H1 (cell line): ENCODE measurements around the gene TMEM235. TPM values are rescaled to one million over a fixed set of nuclear protein-coding genes. Genes with fewer than 3 reads are reported as not detected.

Experiments
- CTCF ChIA-PET: fragments of 300-600 bp; sonication (Branson Sonifier 250); formaldehyde crosslinking; loops from one replicate; lab custom pipeline; 2021; ENCODE audit not compliant: partially characterized antibody; lab: Charles Lee
- POLR2A ChIA-PET: fragments of 300-600 bp; sonication (Branson Sonifier 250); formaldehyde crosslinking; loops from one replicate; lab custom pipeline; 2021; ENCODE audit warnings: inconsistent platforms; ENCODE audit not compliant: partially characterized antibody; lab: Charles Lee
- DNase-seq, 2 experiments: peaks; one replicate each; pipeline versions ENCODE4 v3.0.0 to v3.0.0-alpha.2; 2010 to 2022; ENCODE audit warnings: low spot score in 2 of 2, low read depth in 1 of 2, mixed read lengths in 1 of 2
- FAIRE-seq: peaks from 2 replicates; lab custom pipeline; 2011; peaks lifted over from hg19 to GRCh38; lab: Jason Lieb, UNC
- H2AFZ ChIP-seq: 2 replicates; pipeline ENCODE4 v1.8.1; 2012; ENCODE audit warnings: low read length, inconsistent platforms
- H2AK5ac ChIP-seq: 2 replicates; pipeline ENCODE4 v1.6.1; 2013; ENCODE audit warnings: low read depth, low read length
- H2BK120ac ChIP-seq: replicated peaks from 2 replicates; pipeline ENCODE3; 2013; ENCODE audit warnings: low read depth, low read length, inconsistent platforms
- H2BK12ac ChIP-seq: 2 replicates; pipeline ENCODE4 v1.6.1; 2013; ENCODE audit warnings: low read depth, low read length
- H2BK15ac ChIP-seq: 2 replicates; pipeline ENCODE4 v1.6.1; 2013; ENCODE audit warnings: low read length
- H2BK20ac ChIP-seq: 2 replicates; pipeline ENCODE4 v1.6.1; 2013; ENCODE audit warnings: low read length
- H2BK5ac ChIP-seq: 2 replicates; pipeline ENCODE4 v1.6.1; 2013; ENCODE audit warnings: low read depth, low read length
- H3K14ac ChIP-seq: 2 replicates; pipeline ENCODE4 v1.6.1; 2013; ENCODE audit warnings: inconsistent platforms; ENCODE audit not compliant: insufficient read length
- H3K18ac ChIP-seq: 2 replicates; pipeline ENCODE4 v1.6.1; 2013; ENCODE audit warnings: low read length; ENCODE audit errors: extremely low read depth
- H3K23ac ChIP-seq: 2 replicates; pipeline ENCODE4 v1.6.1; 2013; ENCODE audit warnings: inconsistent platforms; ENCODE audit not compliant: insufficient read length
- H3K23me2 ChIP-seq: 2 replicates; pipeline ENCODE4 v1.6.1; 2013; ENCODE audit warnings: low read depth, low read length
- H3K27ac ChIP-seq: 2 replicates; pipeline ENCODE4 v1.6.1; 2011; ENCODE audit warnings: low read depth, low read length, inconsistent platforms
- H3K27me3 ChIP-seq, 4 experiments: replicated peaks in 1 of 4; 1 replicate in 1 of 4; 2 replicates in 3 of 4; pipeline versions ENCODE4 v1.6.1 to v1.8.1; 2011 to 2013; ENCODE audit warnings: low read length in 3 of 4, mild to moderate bottlenecking in 3 of 4, inconsistent platforms in 2 of 4, mixed read lengths in 2 of 4, moderate library complexity in 1 of 4; ENCODE audit not compliant: control insufficient read depth in 3 of 4, insufficient read depth in 3 of 4; ENCODE audit errors: extremely low read depth in 1 of 4
- H3K36me3 ChIP-seq, 4 experiments: 2 replicates each; pipeline versions ENCODE4 v1.6.1 to v1.8.1; 2011 to 2013; ENCODE audit warnings: mild to moderate bottlenecking in 4 of 4, low read length in 3 of 4, moderate library complexity in 2 of 4, control low read depth in 1 of 4, inconsistent platforms in 1 of 4; ENCODE audit not compliant: insufficient read depth in 4 of 4, control insufficient read depth in 2 of 4
- H3K4ac ChIP-seq: replicated peaks from 2 replicates; pipeline ENCODE3; 2013; ENCODE audit warnings: low read length, low read depth, mixed read lengths, inconsistent platforms; ENCODE audit not compliant: insufficient read length
- H3K4me1 ChIP-seq, 4 experiments: replicated peaks in 1 of 4; 1 replicate in 1 of 4; 2 replicates in 3 of 4; pipeline versions ENCODE4 v1.6.1 to v1.8.1; 2011 to 2013; ENCODE audit warnings: low read length in 3 of 4, inconsistent platforms in 2 of 4, mixed read lengths in 1 of 4; ENCODE audit not compliant: insufficient read depth in 4 of 4, control insufficient read depth in 3 of 4
- H3K4me2 ChIP-seq, 2 experiments: 2 replicates each; pipeline versions ENCODE4 v1.6.1 to v1.8.1; 2011 to 2013; ENCODE audit warnings: low read depth in 2 of 2, low read length in 2 of 2, control low read depth in 1 of 2, inconsistent platforms in 1 of 2, mild to moderate bottlenecking in 1 of 2; ENCODE audit not compliant: insufficient read depth in 1 of 2
- H3K4me3 ChIP-seq, 4 experiments: fragments of 200-600, 300-600 bp in 1 of 4; sonication (generic), shearing (Covaris generic), sonication (Bioruptor Twin) in 1 of 4; 2 replicates each; pipeline versions ENCODE4 v1.5.1 to v1.8.1; 2011 to 2016; ENCODE audit warnings: low read length in 4 of 4, low read depth in 3 of 4, control low read depth in 2 of 4, inconsistent platforms in 2 of 4, mild to moderate bottlenecking in 2 of 4, mixed read lengths in 1 of 4, moderate library complexity in 1 of 4; ENCODE audit not compliant: insufficient read depth in 2 of 4; ENCODE audit errors: extremely low read depth in 1 of 4
- H3K56ac ChIP-seq: replicated peaks from 2 replicates; pipeline ENCODE3; 2013; ENCODE audit warnings: low read depth, mild to moderate bottlenecking, mixed read lengths, low read length, inconsistent platforms; ENCODE audit not compliant: insufficient read length
- H3K79me1 ChIP-seq: 2 replicates; pipeline ENCODE4 v1.6.1; 2013; ENCODE audit warnings: low read depth, low read length, control low read depth
- H3K79me2 ChIP-seq, 2 experiments: 2 replicates each; pipeline versions ENCODE4 v1.6.1 to v1.8.1; 2012 to 2013; ENCODE audit warnings: low read length in 2 of 2, mild to moderate bottlenecking in 2 of 2, inconsistent platforms in 1 of 2; ENCODE audit not compliant: insufficient read depth in 2 of 2, control insufficient read depth in 1 of 2
- H3K9ac ChIP-seq, 4 experiments: replicated peaks in 1 of 4; 1 replicate in 1 of 4; 2 replicates in 3 of 4; pipeline versions ENCODE4 v1.6.1 to v1.8.1; 2011 to 2013; ENCODE audit warnings: low read depth in 3 of 4, low read length in 3 of 4, control low read depth in 2 of 4, mild to moderate bottlenecking in 2 of 4, moderate library complexity in 2 of 4, inconsistent platforms in 1 of 4; ENCODE audit errors: extremely low read depth in 1 of 4
- H3K9me3 ChIP-seq, 2 experiments: 2 replicates each; pipeline versions ENCODE4 v1.6.1 to v1.8.1; 2012 to 2013; ENCODE audit warnings: mild to moderate bottlenecking in 2 of 2, moderate library complexity in 2 of 2, control low read depth in 1 of 2, inconsistent platforms in 1 of 2, low read depth in 1 of 2, low read length in 1 of 2, mixed read lengths in 1 of 2; ENCODE audit not compliant: insufficient read depth in 2 of 2
- H4K20me1 ChIP-seq, 2 experiments: replicated peaks in 1 of 2; 2 replicates each; pipeline versions ENCODE3 to v1.8.1; 2011 to 2013; ENCODE audit warnings: inconsistent platforms in 2 of 2, low read length in 2 of 2, mild to moderate bottlenecking in 1 of 2; ENCODE audit not compliant: insufficient read depth in 2 of 2, control insufficient read depth in 1 of 2
- H4K5ac ChIP-seq: 2 replicates; pipeline ENCODE4 v1.6.1; 2013; ENCODE audit warnings: low read length, low read depth, mixed read lengths, inconsistent platforms; ENCODE audit not compliant: insufficient read length
- H4K8ac ChIP-seq: 2 replicates; pipeline ENCODE4 v1.8.0; 2013; ENCODE audit warnings: mild to moderate bottlenecking, moderate library complexity, low read length, inconsistent platforms; ENCODE audit not compliant: insufficient read depth; ENCODE audit errors: extremely low read depth
- H4K91ac ChIP-seq: replicated peaks from 2 replicates; pipeline ENCODE3; 2013; ENCODE audit warnings: low read length, mixed read lengths, inconsistent platforms; ENCODE audit not compliant: insufficient read length
- BCL11A ChIP-seq, 2 experiments: IDR thresholded peaks; one replicate each; pipeline ENCODE4 v1.6.1; 2011; ENCODE audit warnings: low read depth in 2 of 2, low read length in 2 of 2, mild to moderate bottlenecking in 2 of 2
- CBX8 ChIP-seq: fragments of 300-800, 300-1000 bp; sonication (generic); IDR thresholded peaks from 2 replicates; pipeline ENCODE4 v1.7.1; 2016; ENCODE audit warnings: low read depth, low read length, borderline replicate concordance
- CEBPB ChIP-seq: IDR thresholded peaks from 2 replicates; pipeline ENCODE4 v1.6.1; 2012; ENCODE audit warnings: low read depth, low read length
- CHD2 ChIP-seq: IDR thresholded peaks from 2 replicates; pipeline ENCODE4 v1.6.1; 2012; ENCODE audit warnings: low read length, improper control_type of control experiment
- EP300 ChIP-seq, 2 experiments: IDR thresholded peaks; 1 replicate in 1 of 2; 2 replicates in 1 of 2; pipeline ENCODE4 v1.6.1; 2011 to 2012; ENCODE audit warnings: low read depth in 2 of 2, low read length in 2 of 2, mild to moderate bottlenecking in 2 of 2, borderline replicate concordance in 1 of 2, inconsistent platforms in 1 of 2, moderate library complexity in 1 of 2
- HDAC6 ChIP-seq: IDR thresholded peaks from one replicate; pipeline ENCODE4 v1.7.1; 2012; ENCODE audit warnings: low read depth, mild to moderate bottlenecking, inconsistent platforms, low read length, moderate library complexity
- JUN ChIP-seq: IDR thresholded peaks from 2 replicates; pipeline ENCODE4 v1.6.1; 2011; ENCODE audit warnings: low read depth, mild to moderate bottlenecking, improper control_type of control experiment, low read length
- KDM5A ChIP-seq: fragments of 200-600 bp; IDR thresholded peaks from 2 replicates; pipeline ENCODE4 v1.7.1; 2012; ENCODE audit warnings: mild to moderate bottlenecking, low read length, inconsistent platforms, mixed read lengths
- MAFK ChIP-seq: IDR thresholded peaks from 2 replicates; pipeline ENCODE4 v1.6.1; 2012; ENCODE audit warnings: low read depth, mild to moderate bottlenecking, improper control_type of control experiment, low read length
- SIRT6 ChIP-seq: IDR thresholded peaks from one replicate; pipeline ENCODE4 v1.7.1; 2012; ENCODE audit warnings: low read length, inconsistent platforms
- SP1 ChIP-seq: IDR thresholded peaks from 2 replicates; pipeline ENCODE4 v1.6.1; 2011; ENCODE audit warnings: low read depth, low read length
- TAF7 ChIP-seq: optimal IDR thresholded peaks from 2 replicates; pipeline ENCODE3; 2011; ENCODE audit warnings: low read depth, mild to moderate bottlenecking, inconsistent platforms, low read length, moderate library complexity, borderline replicate concordance
- TBP ChIP-seq: IDR thresholded peaks from 2 replicates; pipeline ENCODE4 v1.6.1; 2011; ENCODE audit warnings: low read depth, low read length, improper control_type of control experiment
- TEAD4 ChIP-seq: IDR thresholded peaks from 2 replicates; pipeline ENCODE4 v1.6.1; 2012; ENCODE audit warnings: low read depth, low read length, inconsistent platforms, mixed read lengths
- YY1 ChIP-seq: IDR thresholded peaks from 2 replicates; pipeline ENCODE4 v1.6.1; 2011; ENCODE audit warnings: low read depth, mild to moderate bottlenecking, low read length
- WGBS, 2 experiments: shearing (Covaris generic) in 1 of 2; methylation state at CpG; one replicate each; pipeline versions ENCODE4 v1.1.6 to v1.1.7; 2013 to 2015; ENCODE audit warnings: low lambda C conversion rate in 2 of 2, mixed read lengths in 2 of 2, inconsistent platforms in 1 of 2, low coverage in 1 of 2, missing lambda C conversion rate in 1 of 2; ENCODE audit not compliant: insufficient replicate concordance in 2 of 2, insufficient coverage in 1 of 2, insufficient read length in 1 of 2; ENCODE audit errors: extremely low coverage in 1 of 2, missing lambda C conversion rate in 1 of 2; 5-methylcytosine and 5-hydroxymethylcytosine counted together
- polyA plus RNA-seq, 7 experiments: library from polyadenylated mRNA; depleted of rRNA in 3 of 7; stranded (reverse) in 5 of 7; unstranded in 2 of 7; fragments of >200 nt in 5 of 7; fragments of 200-250 nt in 2 of 7; gene quantifications; 1 replicate in 5 of 7; 2 replicates in 1 of 7; 4 replicates in 1 of 7; pipeline versions ENCODE4 v1.2.1 to v1.2.3, GENCODE V29; 2011 to 2013; ENCODE audit warnings: missing spikeins in 2 of 7, mixed read lengths in 2 of 7
- total RNA-seq: library from RNA; stranded (reverse); fragmentation: NEBNext Ultra II Directional; extraction: Animal tissue kit (Norgen Biotek cat#: 25700); gene quantifications from 2 replicates; pipeline ENCODE4 v1.2.1, GENCODE V29; 2021

Gene TMEM235
- total and polyA plus RNA-seq, 2 of the 8 experiments (the other 6 are each of a cell fraction or from before 2014, with no cell fraction given) = 0.05 to 0.15 TPM

GRCh38 chr17:78228176-78228575, 3.3 kb upstream of the TMEM235 start:
- no peak for DNase-seq
- ChIA-PET POLR2A (interaction anchor here (1.1 to 4.1 kb wide), 3 partner anchors 13 to 42 kb away, joined by 4 to 19 read pairs (median 6); partner anchors contain the start of genes AFMID and TK1), CTCF (interaction anchor here (0.6 to 1.0 kb wide), 3 partner anchors 27 to 172 kb away, joined by 3 to 4 read pairs (median 3); no protein-coding TSS in a partner anchor)
- Histone ChIP-seq H3K18ac (no peak overlapping the region), H3K23me2 (peaks cover 5% of the 10 kb centered on the region; the same call in 1 of the 2 replicates), H4K91ac (no peak overlapping the region), H2BK15ac (no peak overlapping the region), H3K4me1 (peaks cover 0 to 8% (median 5%) of the 10 kb centered on the region in 4 experiments; a peak in 5 of 7 replicates), H2BK120ac (no peak overlapping the region), H3K23ac (no peak overlapping the region), H4K8ac (no peak overlapping the region), H3K56ac (no peak overlapping the region), H3K27ac (no peak overlapping the region), H2BK5ac (no peak overlapping the region), H3K4me3 (no peak overlapping the region), H4K5ac (no peak overlapping the region), H3K79me2 (no peaks in the 10 kb centered on the region), H2BK12ac (no peak overlapping the region), H3K9me3 (no peaks in the 10 kb centered on the region), H3K14ac (no peak overlapping the region), H3K4me2 (no peak overlapping the region), H3K9ac (no peak overlapping the region), H2AK5ac (no peak overlapping the region), H3K79me1 (no peaks in the 10 kb centered on the region), H4K20me1 (peaks cover 0 to 4% of the 10 kb centered on the region in 2 experiments), H3K27me3 (peaks cover 0 to 27% (median 22%) of the 10 kb centered on the region in 4 experiments; a peak in 6 of 7 replicates), H3K4ac (no peak overlapping the region), H3K36me3 (peaks cover 8 to 18% (median 14%) of the 10 kb centered on the region in 4 experiments), H2AFZ (no peak overlapping the region), H2BK20ac (no peak overlapping the region)
- no peak for FAIRE-seq
- 88% methylated on average over 3 of the region's 4 CpGs; no CpG with 5 or more reads in 1 of the 2 experiments for WGBS, 2 experiments
- no peak for TF ChIP-seq CHD2
- no peak for TF ChIP-seq EP300 (IDR thresholded peaks at IDR 0.05; ENCODE audit: borderline replicate concordance in 1 of 2, low read depth in 2 of 2, low read length in 2 of 2)
- TF ChIP-seq YY1 = no peak
- TF ChIP-seq JUN = no peak
- TF ChIP-seq CBX8 = no peak
- TF ChIP-seq SIRT6 = no peak
- TF ChIP-seq TEAD4 = no peak
- no peak for TF ChIP-seq MAFK
- TF ChIP-seq TAF7 = no peak
- no peak for TF ChIP-seq KDM5A
- TF ChIP-seq CEBPB = no peak
- TF ChIP-seq HDAC6 = no peak
- no peak for TF ChIP-seq BCL11A (IDR thresholded peaks at IDR 0.05; ENCODE audit: low read depth in 2 of 2, low read length in 2 of 2)
- no peak for TF ChIP-seq SP1
- no peak for TF ChIP-seq TBP
